Epithelial cell of proximal tubule (primary cell): ENCODE measurements around the gene RAB30. TPM values are rescaled to one million over a fixed set of nuclear protein-coding genes. Genes with fewer than 3 reads are reported as not detected.
"Not testable (repeated sequence)": the region's sequence is repeated elsewhere in the genome, so short reads cannot be mapped to it uniquely, and the experiment has no call there.

Source experiments
- DNase-seq: peaks from one replicate; pipeline ENCODE4 v3.0.0-alpha.2; 2011; ENCODE audit warnings: low read depth
- H3K4me3 ChIP-seq: 2 replicates; pipeline ENCODE4 v1.5.1; 2011; ENCODE audit warnings: low read depth, mild to moderate bottlenecking, low read length
- total RNA-seq: library from RNA; depleted of rRNA; stranded (reverse); fragments of >200 nt; gene quantifications from 2 replicates; pipeline ENCODE4 v1.2.3, GENCODE V29; 2015
- TF ChIP-seq, protein P1 (sequence below): conservative IDR thresholded peaks from 2 replicates; pipeline ENCODE4 v1.5.1; 2012; ENCODE audit warnings: low read depth, mild to moderate bottlenecking, low read length

Gene RAB30
- total RNA-seq, 1 donor from 2014 or later: 2.8 TPM

DNA sequence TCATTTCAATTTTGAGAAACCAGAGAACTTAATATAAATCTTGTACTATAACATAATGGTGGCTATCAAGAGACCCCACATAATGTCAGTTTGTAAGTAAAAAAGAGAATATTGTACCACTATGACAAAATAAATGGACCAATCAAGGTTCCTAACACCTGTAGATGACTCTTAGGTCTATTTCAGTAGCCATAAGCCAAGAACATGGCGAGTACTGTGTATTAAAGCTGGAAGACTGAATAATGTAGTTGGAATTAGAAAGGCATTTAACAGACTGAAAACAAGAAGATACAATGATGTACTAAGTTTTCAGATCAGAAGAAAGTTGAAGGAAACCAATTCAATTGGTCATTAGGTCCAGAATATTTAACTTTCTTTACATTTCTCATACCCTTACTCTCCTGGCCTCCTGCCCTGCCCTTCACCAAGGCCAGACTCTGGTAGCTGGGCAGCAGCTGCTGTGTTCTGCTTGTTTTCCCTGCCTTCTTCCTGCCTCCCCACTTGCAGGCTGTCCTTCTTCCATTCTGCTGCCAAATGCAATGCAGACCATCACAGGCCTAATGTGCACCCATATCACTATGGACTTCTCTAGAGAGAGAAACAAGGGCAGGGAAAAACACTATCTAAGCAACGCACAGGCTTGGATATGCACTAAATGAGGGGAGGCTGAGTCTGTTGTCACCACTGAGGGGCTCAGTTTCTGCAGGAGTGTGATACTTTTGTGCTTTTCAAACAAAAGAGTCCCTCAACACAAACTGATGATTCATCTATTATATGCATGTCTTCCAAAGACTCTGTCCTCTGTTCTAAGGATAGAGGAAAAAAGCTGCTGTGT, 60.1 kb downstream of the RAB30 start:
- TF ChIP-seq, protein P1, sequence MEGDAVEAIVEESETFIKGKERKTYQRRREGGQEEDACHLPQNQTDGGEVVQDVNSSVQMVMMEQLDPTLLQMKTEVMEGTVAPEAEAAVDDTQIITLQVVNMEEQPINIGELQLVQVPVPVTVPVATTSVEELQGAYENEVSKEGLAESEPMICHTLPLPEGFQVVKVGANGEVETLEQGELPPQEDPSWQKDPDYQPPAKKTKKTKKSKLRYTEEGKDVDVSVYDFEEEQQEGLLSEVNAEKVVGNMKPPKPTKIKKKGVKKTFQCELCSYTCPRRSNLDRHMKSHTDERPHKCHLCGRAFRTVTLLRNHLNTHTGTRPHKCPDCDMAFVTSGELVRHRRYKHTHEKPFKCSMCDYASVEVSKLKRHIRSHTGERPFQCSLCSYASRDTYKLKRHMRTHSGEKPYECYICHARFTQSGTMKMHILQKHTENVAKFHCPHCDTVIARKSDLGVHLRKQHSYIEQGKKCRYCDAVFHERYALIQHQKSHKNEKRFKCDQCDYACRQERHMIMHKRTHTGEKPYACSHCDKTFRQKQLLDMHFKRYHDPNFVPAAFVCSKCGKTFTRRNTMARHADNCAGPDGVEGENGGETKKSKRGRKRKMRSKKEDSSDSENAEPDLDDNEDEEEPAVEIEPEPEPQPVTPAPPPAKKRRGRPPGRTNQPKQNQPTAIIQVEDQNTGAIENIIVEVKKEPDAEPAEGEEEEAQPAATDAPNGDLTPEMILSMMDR: no peak
- no peak for DNase-seq
- no peak overlapping the region for H3K4me3 ChIP-seq

DNA sequence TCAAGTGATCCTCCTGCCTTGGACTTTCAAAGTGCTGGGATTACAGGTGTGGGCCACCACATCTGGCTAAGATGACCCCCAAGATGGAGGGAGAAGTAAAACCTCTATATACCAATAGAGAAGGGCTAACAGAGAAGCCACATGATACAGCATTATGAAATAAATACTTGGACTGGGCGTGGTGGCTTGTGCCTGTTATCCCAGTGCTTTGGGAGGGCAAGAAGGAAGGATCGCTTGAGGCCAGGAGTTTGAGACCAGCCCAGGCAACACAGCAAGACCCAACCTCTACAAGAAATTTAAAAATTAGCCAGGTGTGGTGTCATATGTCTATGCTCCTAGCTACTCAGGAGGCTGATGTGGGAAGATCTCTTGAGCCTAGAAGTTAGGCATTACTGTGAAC, 61.7 kb downstream of the RAB30 start:
- H3K4me3 ChIP-seq: no peak overlapping the region
- TF ChIP-seq, protein P1: no peak
- no peak for DNase-seq

DNA sequence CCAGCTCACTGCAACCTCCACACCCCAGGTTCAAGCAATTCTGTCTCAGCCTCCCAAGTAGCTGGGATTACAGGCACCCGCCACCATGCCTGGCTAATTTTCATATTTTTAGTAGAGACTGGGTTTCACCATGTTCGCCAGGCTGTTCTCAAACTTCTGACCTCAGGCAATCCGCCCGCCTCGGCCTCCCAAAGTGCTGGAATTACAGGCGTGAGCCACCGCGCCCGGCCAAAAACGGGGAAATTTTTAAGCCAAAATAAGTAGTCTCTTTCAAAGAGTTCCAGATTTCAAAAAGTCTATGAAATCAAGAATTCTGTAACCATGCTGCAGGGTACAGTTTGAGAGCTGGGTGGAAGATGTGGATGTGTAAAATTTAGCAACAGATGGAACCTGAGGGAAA, 62.6 kb downstream of the RAB30 start:
- not testable (repeated sequence) for DNase-seq, H3K4me3 ChIP-seq

DNA sequence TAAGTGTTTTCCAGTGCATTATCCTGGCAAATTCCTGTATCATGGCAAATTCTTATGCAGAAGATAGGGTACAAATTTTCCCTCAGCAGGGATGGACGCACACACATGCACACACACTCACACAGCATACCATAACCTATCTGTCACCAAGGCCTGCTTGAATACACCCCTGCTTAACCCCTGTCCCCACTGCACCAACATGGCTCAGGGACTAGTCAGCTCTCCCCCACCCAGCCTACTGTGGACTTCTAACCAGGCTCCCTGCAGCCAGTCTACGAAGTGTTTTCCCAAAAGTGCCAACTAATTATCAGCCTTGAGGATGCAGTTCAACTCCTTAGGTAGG, 63.1 kb downstream of the RAB30 start:
- TF ChIP-seq, protein P1: no peak
- DNase-seq: peak; percentile 37

DNA sequence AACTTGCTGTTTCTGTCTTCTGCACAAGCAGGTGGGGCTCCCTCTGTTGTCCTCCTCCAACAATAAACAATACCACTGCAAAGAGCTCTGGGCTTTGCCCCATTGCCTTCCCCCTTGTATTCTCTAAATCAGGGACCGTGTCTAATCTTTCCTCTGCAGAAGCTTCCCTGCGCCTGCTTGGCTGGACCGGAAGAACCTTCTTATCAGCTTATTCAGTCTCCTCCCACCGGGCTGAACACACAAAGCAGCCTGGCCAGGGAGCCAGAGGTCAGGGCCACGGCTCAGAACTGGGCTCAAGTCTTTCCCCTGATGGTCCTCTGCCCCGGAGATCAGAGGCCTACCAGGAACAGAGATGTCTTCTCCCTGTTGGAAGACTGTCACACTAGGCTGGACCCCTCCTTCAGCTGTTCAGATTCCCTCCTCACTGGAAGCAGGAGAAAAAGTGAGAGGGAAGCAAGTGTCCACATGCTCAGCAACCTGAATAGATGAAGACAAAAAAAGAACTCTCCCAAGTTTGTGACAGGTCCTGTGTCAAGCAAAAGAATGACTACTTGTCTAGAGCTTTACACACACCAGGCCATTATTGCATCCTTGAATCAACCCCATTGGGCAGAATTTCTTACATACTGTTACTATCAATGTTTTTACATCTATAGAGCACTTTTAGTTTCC, 63.7 kb downstream of the RAB30 start:
- TF ChIP-seq, protein P1: no peak
- H3K4me3 ChIP-seq: no peak overlapping the region
- DNase-seq: no peak

More for the DNA sequence above, 63.1 kb downstream of the RAB30 start:
- no peak overlapping the region for H3K4me3 ChIP-seq

DNA sequence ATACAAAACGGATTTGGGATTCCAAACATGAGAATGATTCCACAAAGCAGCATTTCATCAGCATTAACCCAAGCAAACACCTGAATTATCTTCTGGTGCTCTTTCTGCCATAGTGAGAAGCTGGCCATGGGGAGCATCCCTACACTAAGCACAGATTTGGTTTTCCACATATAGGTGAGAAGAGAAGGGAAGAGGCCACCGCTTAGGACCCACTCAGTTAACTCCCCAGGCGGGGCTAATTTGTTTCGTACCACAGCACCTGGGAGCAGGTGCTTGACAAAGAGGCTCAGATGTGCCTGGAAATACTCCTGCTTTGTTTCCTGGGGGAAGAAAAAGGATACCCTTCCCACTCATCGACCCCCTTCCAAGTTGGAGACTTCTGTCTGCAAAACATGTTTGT, 64.2 kb downstream of the RAB30 start:
- no peak overlapping the region for H3K4me3 ChIP-seq
- TF ChIP-seq, protein P1: no peak

DNA sequence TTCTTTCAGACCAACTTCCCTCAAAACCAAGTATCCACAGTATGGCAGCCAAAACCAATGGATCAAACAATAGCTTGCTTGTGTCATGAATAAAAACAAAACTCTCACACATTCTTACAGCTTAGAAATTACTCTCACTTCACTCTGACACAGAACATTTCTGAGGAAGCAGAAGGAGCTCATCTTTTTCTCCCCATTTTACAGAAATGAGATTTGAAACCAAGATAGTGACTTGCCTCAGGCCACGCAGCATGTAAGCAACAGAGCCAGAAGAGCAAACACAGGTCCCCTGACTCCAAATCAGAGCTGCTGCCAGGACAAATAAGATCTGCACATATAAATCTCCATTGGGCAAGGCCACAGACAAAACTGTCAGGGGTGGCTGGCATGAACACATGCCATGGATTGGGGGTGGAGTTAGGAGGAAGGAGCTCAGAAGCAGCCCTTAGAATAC, 64.8 kb downstream of the RAB30 start:
- TF ChIP-seq, protein P1: no peak
- no peak for DNase-seq

More for the DNA sequence above, 64.2 kb downstream of the RAB30 start:
- no peak for DNase-seq

More for the DNA sequence above, 64.8 kb downstream of the RAB30 start:
- no peak overlapping the region for H3K4me3 ChIP-seq
